NCI-H524 treated with DMSO at 0.1 percent for 48 hours (cell line): ENCODE measurements around the gene FRG2.
"Not testable (repeated sequence)": the region's sequence is repeated elsewhere in the genome, so short reads cannot be mapped to it uniquely, and the experiment has no call there.

Experiments
- DNase-seq: peaks from one replicate; lab custom pipeline; 2025; lab: John Stamatoyannopoulos, UW

Gene FRG2

DNA sequence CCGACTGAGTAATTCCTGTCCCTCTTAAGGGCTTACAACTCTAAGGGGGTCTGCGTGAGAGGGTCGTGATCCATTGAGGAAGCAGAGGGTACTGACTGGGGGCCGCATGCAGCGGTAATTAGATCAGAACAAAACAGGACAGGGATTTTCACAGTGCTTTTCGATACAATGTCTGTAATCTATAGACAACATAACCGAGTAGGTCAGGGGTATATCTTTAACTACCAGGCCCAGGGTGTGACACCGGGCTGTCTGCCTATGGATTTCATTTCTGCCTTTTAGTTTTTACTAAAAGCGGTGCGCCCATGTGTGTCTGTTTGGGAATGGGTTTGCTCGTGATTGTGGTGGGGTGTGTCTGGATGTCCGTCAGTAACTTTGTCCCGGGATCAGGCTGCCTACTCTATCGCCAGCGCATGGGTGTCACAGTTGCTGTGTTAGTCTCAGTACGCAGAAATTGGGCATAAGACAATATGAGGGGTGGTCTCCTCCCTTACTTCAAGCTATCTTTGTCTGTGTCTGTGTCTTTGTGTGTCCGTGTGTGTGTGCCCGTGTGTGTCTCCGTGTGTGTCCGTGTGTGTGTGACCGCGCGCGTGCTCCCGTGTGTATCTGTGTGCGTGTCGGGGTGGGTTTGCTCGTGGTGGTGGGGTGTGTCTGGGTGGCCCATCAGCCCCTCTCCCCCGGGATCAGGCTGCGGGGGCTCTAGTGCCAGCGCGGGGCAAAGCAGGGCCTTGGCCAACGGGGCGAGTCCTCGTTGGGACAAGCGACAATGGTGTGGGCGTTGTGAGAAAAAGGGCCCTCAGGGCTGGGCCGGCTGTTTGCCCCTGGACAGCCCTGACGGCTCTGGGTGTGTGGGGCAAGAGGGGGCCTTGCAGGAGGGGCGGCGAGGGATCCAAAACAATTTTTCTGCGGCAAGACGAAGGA lies 10.4 kb downstream of the FRG2 start:
- no peak for DNase-seq

DNA sequence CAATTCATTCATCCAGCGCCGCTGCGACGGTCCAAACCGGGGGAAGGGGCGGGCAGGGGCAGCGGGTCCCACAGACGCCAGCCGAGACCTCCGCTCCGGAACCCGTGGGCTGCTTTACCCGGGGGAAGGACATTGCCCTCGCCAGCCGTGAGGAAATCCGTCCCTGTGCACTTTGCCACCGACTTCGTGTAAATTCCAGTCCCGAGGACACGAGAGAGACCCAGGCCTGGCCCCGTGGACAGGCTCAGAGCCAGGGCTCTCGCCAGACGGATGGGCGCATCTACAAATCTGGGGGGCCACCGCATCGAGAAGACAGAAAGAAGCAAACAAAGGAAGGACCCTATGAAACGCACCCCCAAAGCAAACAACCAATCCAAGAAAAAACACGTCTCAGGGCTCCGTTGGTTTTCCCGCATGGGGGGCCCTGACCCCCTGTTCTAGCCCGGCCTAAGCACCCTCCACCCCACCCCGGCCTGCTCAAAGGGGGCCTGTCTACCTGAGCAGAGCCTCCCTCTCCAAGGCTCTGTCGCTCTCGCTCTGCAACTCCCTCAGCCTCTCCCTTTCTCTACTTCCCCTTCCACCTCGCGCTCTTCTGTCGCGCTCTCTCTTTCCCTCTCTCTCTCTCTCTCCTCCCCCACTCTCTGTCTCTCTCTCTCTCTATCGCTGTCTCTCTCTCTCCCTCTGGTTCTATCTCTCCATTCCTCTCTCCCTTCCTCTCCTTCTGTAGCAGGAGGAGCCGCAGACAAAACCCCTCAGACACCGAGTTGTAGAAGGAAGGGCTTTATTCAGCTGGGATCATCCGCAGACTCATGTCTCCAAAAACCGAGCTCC lies 11.3 kb downstream of the FRG2 start:
- no peak for DNase-seq

DNA sequence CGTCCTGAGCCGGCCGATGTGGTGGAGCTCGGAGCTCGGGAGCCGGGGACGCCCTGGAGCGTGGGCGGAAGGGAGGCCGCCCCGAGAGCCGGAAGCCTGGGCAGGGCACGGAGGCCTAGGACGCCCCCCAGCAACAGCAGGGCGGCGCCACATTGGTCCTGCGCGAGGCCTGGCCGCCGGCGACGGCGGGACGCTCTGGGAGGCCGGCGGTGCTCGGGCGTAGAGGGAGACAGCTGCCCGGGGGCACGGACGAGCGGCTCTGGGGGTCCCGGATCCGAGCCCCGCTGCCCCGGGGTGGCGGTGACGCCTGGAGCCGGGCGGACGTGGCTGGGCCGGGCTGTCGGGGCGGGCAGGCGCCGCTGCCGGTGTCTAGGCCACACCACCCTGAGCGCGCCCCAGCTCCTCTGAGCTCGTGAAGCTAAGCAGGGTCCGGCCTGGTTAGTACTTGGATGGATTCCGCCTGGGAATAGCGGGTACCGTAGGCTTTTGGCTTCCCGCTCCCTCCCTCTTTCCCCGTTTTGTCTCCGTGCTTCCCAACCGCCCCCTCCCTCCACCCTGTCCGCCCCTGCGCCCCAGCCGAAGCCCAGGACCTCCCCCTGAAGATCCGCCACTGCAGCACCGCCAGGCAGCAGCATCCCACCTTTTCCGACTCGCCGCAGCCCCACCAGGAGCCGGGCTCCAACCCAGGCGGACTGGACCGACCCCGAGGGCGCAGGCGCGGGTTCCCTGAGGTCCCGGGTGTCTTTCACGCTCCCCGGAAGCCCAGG lies 12.1 kb downstream of the FRG2 start:
- no peak for DNase-seq

DNA sequence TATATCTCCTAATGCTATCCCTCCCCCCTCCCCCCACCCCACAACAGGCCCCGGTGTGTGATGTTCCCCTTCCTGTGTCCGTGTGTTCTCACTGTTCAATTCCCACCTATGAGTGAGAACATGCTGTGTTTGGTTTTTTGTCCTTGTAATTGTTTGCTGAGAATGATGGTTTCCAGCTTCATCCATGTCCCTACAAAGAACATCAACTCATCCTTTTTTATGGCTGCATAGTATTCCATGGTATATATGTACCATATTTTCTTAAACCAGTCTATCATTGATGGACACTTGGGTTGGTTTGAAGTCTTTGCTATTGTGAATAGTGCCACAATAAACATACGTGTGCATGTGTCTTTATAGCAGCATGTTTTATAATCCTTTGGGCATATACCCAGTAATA lies 37.1 kb downstream of the FRG2 start:
- not testable (repeated sequence) for DNase-seq

DNA sequence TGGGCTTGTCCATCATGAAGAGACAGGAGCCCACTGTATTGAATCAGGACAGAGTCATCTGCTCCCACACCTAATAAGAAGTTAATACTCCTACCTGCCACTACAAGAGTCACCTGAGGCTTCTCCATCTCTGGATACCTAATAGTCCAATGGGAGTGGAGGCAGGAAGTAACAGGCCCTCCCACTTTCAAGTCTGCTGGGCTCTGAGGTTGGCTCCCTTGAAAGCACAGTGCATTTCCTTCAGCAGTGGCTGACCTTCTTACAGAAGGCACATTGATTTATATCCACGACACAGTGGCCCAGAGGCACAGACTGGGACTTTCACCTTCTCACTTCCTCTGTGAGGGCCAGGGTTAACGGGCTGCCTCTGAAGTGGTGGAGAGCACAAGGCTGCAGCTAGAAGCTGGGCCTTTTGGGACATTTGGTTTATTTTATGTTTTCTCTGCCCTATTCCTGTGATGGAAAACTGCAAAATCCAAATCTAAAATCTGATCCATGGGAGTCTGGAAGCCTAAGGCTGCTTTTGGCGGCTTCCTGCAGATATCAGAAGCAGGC lies 38.1 kb downstream of the FRG2 start:
- DNase-seq = no peak

DNA sequence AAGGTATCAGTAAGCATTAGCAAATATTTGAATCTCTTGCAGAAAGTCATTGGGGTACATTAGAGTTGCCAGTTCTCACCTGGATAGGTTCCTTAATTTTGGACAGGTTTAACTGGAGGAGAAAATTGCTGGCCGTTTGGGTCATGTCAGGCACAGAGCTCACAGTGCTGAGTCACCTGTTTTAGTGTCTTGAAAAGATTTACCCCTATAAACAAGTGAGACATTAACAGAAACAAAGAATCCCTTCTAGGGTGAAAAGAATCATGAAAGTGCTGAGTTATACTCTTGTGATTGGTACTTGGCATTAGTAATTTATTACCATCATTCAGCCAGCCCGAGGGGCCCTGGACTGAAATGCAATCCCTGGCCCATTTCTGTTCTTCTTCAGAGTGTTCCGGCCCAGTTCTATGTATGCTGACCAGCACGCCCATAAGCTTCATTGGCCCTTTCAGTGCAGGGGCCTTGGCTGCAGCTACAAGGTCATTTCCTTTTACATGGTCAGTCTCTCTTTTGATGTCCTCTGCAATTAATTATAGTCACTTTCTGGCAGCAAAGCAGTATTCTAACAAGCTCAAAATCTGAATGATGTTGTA lies 41.3 kb downstream of the FRG2 start:
- DNase-seq = not testable (repeated sequence)

DNA sequence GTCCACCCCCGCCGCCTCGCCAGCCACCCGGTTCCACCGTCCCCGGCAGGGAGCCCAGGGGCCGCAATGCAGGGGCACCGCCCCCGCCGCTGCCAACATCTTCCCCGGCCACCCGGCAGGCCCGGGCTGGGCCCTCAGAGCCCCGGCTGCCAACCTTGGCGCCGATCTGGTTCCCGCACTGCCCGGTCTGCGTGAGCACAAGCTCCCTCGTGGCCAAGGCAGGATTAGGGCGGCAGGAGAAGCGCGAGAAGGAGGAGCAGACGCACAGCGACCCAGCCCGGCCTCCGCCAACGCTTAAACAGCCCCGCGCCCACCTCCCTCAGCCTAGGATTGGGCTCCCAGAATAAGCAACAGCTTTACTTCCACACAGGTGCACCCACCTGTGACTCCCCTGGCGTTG lies 42.4 kb downstream of the FRG2 start:
- not testable (repeated sequence) for DNase-seq

DNA sequence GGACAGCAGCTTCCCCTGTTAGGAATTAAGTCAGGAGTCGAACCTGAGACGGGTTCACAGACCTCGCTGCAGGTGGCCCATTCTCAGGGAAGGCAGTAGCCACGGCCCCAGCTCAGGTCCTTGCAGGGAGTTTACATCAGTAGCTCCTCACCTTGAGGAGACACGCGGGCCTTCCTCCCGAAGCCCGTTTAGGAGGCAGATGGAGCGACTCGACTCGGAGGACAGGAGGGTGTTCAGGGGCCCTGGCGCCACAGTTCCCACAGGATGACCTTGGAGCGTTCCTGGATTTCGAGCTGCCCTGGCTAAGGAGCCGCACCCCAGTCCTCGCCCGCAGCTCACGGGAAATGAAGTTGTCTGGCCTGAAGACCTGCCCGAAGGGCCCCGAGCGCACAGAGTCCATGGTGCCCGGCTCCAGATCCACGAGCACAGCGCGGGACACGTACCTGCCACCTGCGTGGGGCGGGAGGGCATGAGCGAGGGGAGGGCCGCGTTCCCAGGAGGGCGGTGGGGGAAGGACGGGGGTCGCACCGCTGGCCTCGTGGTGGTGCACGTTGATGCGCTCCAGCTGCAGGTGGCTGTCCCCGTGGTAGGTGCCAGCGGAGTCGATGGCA lies 43.0 kb downstream of the FRG2 start:
- not testable (repeated sequence) for DNase-seq

DNA sequence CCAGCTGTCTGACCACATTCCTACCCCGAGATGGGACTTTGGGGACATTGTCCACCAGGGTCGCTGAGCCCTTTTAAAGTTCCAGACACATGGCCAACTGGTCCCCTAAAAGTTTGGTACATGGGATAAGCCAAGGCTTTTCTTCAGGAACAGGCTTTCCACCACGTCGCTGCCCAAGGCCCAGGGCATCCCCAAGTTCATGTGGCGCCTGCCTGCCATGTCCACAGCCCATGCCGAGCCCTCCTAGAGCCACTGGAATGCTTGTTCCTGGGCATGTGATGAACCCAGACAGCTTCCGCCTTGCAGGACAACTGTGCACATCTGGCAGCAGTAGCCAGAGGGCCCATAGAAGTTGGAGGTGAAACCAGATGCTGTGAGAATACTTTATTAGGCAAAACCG lies 45.1 kb downstream of the FRG2 start:
- DNase-seq = no peak

DNA sequence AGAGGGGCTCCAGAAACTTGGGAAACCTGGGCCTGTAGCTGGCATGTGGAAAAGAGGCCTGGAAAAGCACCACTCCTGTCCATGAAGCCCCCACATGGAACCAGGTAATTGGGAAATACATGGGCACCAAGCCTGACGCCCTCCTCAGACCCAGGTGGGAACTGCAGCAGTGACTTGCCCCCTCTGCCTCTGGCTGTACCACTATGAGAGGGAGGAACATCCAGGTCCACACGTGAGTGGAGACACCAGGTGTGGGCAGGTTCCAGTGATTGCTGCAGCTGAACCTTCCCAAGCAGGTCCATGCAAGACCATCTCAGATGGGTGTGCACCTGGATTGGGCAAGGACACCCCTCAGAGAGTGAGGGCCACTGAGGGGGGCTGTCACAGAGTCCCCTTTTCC lies 46.8 kb downstream of the FRG2 start:
- DNase-seq = not testable (repeated sequence)

DNA sequence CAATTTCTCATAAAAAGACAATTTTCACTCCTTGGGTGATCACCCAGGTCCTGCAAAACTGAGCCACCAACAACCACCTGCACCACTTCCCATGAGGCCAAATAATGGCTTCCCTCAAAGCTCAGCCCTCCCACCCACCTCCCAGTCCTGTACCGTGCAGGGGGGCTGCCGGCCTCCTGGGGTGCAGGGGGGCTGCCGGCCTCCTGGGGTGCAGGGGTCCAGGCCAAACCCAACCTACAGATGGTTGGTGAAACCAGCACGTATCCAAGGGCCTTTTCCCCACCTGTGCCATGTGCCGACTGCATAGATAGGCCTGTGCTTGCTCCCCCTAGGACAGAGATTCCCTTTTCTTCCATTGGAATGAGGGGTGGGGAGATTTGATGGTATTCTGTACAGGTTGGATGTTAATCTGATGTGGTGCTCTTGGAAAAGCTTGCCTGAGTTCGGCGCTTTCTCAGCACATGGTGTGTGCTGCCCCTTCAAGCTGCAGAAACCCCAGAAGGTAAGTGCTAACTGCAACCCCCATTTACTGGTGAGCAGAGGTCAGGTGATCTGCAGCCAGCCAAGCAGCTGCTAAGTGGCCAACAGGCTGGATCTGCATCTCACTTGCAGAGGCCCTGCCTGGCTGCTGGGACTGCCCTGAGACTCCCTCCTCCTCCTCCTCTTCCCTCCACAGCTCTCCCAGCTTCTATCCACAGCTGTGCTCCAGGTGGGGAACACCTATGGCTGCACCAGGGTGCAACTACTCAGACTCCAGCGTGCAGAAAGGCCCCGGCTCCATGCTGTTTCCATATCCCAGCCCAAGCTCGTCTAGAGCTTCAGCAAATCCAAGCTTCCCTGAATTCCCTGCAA lies 47.6 kb downstream of the FRG2 start:
- DNase-seq = no peak
